Neural cell (in vitro differentiated cells): ENCODE measurements around the gene MAMLD1.

Experiments
- EP300 ChIP-seq: fragments of 450-650 bp; conservative IDR thresholded peaks from 2 replicates; pipeline ENCODE4 v1.6.1; 2014; ENCODE audit warnings: antibody characterized with exemption, mild to moderate bottlenecking, moderate library complexity; ENCODE audit not compliant: poor library complexity, severe bottlenecking
- RAD21 ChIP-seq: fragments of 450-650 bp; conservative IDR thresholded peaks from 2 replicates; pipeline ENCODE4 v1.6.1; 2014; ENCODE audit warnings: antibody characterized with exemption, mild to moderate bottlenecking, moderate library complexity
- TF ChIP-seq, protein P1 (sequence below): fragments of 450-650 bp; IDR thresholded peaks from 2 replicates; pipeline ENCODE4 v1.5.1; 2014; ENCODE audit warnings: antibody characterized with exemption, mild to moderate bottlenecking, moderate library complexity; ENCODE audit not compliant: poor library complexity, severe bottlenecking
- TF ChIP-seq, protein P2 (sequence below): IDR thresholded peaks from 2 replicates; pipeline ENCODE4 v1.6.1; 2012; ENCODE audit warnings: borderline replicate concordance

DNA sequence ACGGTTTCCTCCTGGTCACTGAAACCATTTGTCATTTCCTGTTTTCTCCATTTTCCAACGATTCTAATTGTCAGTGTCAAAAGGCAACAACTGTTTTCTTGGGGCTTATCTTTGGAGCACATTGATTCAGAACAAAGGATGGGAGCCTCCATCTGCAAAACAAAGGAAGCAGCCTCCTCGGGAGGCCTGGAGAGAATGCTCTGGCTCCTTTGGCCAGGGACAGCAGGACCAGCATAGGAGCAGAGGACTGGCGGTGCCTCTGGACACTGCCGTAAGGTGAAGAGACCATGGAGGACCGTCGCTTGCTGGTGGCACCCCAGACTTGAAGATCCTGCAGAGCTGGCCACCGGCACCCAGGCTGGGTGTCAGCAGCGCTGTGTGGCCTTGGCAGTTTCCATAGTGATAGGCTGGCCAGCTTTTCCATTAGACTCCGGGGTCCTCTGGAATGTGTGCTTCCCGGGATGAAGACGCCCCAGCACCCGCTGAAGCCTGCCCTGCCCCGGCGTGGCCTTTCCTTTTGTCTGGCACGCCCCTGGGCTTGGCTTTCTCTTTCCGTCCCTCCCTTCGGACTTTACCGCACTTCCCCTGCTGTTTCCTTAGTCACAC, 144.2 kb downstream of the MAMLD1 start:
- no peak for TF ChIP-seq RAD21
- TF ChIP-seq, protein P1, sequence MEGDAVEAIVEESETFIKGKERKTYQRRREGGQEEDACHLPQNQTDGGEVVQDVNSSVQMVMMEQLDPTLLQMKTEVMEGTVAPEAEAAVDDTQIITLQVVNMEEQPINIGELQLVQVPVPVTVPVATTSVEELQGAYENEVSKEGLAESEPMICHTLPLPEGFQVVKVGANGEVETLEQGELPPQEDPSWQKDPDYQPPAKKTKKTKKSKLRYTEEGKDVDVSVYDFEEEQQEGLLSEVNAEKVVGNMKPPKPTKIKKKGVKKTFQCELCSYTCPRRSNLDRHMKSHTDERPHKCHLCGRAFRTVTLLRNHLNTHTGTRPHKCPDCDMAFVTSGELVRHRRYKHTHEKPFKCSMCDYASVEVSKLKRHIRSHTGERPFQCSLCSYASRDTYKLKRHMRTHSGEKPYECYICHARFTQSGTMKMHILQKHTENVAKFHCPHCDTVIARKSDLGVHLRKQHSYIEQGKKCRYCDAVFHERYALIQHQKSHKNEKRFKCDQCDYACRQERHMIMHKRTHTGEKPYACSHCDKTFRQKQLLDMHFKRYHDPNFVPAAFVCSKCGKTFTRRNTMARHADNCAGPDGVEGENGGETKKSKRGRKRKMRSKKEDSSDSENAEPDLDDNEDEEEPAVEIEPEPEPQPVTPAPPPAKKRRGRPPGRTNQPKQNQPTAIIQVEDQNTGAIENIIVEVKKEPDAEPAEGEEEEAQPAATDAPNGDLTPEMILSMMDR = no peak
- no peak for TF ChIP-seq EP300
- TF ChIP-seq, protein P2, sequence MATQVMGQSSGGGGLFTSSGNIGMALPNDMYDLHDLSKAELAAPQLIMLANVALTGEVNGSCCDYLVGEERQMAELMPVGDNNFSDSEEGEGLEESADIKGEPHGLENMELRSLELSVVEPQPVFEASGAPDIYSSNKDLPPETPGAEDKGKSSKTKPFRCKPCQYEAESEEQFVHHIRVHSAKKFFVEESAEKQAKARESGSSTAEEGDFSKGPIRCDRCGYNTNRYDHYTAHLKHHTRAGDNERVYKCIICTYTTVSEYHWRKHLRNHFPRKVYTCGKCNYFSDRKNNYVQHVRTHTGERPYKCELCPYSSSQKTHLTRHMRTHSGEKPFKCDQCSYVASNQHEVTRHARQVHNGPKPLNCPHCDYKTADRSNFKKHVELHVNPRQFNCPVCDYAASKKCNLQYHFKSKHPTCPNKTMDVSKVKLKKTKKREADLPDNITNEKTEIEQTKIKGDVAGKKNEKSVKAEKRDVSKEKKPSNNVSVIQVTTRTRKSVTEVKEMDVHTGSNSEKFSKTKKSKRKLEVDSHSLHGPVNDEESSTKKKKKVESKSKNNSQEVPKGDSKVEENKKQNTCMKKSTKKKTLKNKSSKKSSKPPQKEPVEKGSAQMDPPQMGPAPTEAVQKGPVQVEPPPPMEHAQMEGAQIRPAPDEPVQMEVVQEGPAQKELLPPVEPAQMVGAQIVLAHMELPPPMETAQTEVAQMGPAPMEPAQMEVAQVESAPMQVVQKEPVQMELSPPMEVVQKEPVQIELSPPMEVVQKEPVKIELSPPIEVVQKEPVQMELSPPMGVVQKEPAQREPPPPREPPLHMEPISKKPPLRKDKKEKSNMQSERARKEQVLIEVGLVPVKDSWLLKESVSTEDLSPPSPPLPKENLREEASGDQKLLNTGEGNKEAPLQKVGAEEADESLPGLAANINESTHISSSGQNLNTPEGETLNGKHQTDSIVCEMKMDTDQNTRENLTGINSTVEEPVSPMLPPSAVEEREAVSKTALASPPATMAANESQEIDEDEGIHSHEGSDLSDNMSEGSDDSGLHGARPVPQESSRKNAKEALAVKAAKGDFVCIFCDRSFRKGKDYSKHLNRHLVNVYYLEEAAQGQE = no peak
